Endothelial cell of umbilical vein (primary cell): ENCODE data around the gene ORAI3. TPM values are rescaled to one million over a fixed set of nuclear protein-coding genes. Genes with fewer than 3 reads are reported as not detected.

ENCODE experiments used
- BruUV-seq: library from RNA; stranded (reverse); fragments of 400-500 nt; replicated peaks from 2 replicates; lab custom pipeline; 2021; lab: Mats Ljungman, UMichigan
- CTCF ChIA-PET: fragments of 300-600, 350-600 bp; sonication (Branson Sonifier 250); formaldehyde crosslinking; loops from one replicate; lab custom pipeline; 2021; ENCODE audit warnings: antibody characterized with exemption, inconsistent platforms; lab: Charles Lee
- POLR2A ChIA-PET: fragments of 300-600, 350-600 bp; sonication (Branson Sonifier 250); formaldehyde crosslinking; loops from one replicate; lab custom pipeline; 2021; ENCODE audit warnings: antibody characterized with exemption, inconsistent platforms; lab: Charles Lee
- DNase-seq: peaks from one replicate; pipeline ENCODE4 v3.0.0-alpha.2; 2011; ENCODE audit warnings: low read depth, low spot score
- FAIRE-seq: peaks from 2 replicates; lab custom pipeline; 2011; peaks lifted over from hg19 to GRCh38; lab: Jason Lieb, UNC
- H2AFZ ChIP-seq: 2 replicates; pipeline ENCODE4 v1.6.0; 2012; ENCODE audit warnings: low read depth, low read length, control low read depth, inconsistent platforms
- H3K27ac ChIP-seq: 2 replicates; pipeline ENCODE4 v1.5.1; 2011; ENCODE audit warnings: low read depth, mild to moderate bottlenecking, control low read depth, low read length, moderate library complexity; ENCODE audit not compliant: insufficient read depth
- H3K27me3 ChIP-seq, 2 experiments: 2 replicates each; pipeline versions ENCODE4 v1.6.0 to v1.6.1; 2011; ENCODE audit warnings: low read length in 2 of 2, mixed read lengths in 1 of 2; ENCODE audit not compliant: control insufficient read depth in 2 of 2, insufficient read depth in 2 of 2
- H3K36me3 ChIP-seq, 2 experiments: 2 replicates in 1 of 2; 3 replicates in 1 of 2; pipeline ENCODE4 v1.5.1; 2011; ENCODE audit warnings: low read length in 2 of 2, mild to moderate bottlenecking in 1 of 2, moderate library complexity in 1 of 2; ENCODE audit not compliant: control insufficient read depth in 2 of 2, insufficient read depth in 2 of 2; ENCODE audit errors: extremely low read depth in 1 of 2
- H3K4me1 ChIP-seq: 3 replicates; pipeline ENCODE4 v1.5.1; 2011; ENCODE audit warnings: mild to moderate bottlenecking, low read length; ENCODE audit not compliant: control insufficient read depth, insufficient read depth; ENCODE audit errors: extremely low read depth
- H3K4me2 ChIP-seq: 2 replicates; pipeline ENCODE4 v1.6.1; 2011; ENCODE audit warnings: low read length, control low read depth, mixed read lengths; ENCODE audit not compliant: insufficient read depth
- H3K4me3 ChIP-seq, 3 experiments: fragments of 200-600 bp in 1 of 3; sonication (generic), shearing (Covaris generic) in 1 of 3; replicated peaks in 1 of 3; 2 replicates each; pipeline ENCODE4 v1.5.1; 2011 to 2016; ENCODE audit warnings: control low read depth in 3 of 3, low read length in 3 of 3, mild to moderate bottlenecking in 2 of 3, inconsistent platforms in 1 of 3, low read depth in 1 of 3, moderate library complexity in 1 of 3; ENCODE audit not compliant: insufficient read depth in 1 of 3
- H3K79me2 ChIP-seq: 2 replicates; pipeline ENCODE4 v1.6.0; 2012; ENCODE audit warnings: low read length, inconsistent platforms; ENCODE audit not compliant: control insufficient read depth, insufficient read depth
- H3K9ac ChIP-seq: replicated peaks from 2 replicates; pipeline ENCODE3; 2011; ENCODE audit warnings: low read length, control low read depth; ENCODE audit not compliant: insufficient read depth; ENCODE audit errors: extremely low read depth
- H3K9me1 ChIP-seq: replicated peaks from 3 replicates; pipeline ENCODE4 v1.6.0; 2011; ENCODE audit warnings: mild to moderate bottlenecking, low read length; ENCODE audit not compliant: control insufficient read depth, insufficient read depth; ENCODE audit errors: extremely low read depth
- H3K9me3 ChIP-seq: replicated peaks from 2 replicates; pipeline ENCODE4 v1.5.1; 2012; ENCODE audit warnings: low read length, inconsistent platforms; ENCODE audit not compliant: control insufficient read depth, insufficient read depth
- H4K20me1 ChIP-seq: replicated peaks from 2 replicates; pipeline ENCODE3; 2011; ENCODE audit warnings: mild to moderate bottlenecking, low read length; ENCODE audit not compliant: control insufficient read depth, insufficient read depth; ENCODE audit errors: extremely low read depth
- EZH2 ChIP-seq: IDR thresholded peaks from 2 replicates; pipeline ENCODE4 v1.6.1; 2012; ENCODE audit warnings: borderline replicate concordance, low read depth, mild to moderate bottlenecking, moderate library complexity, low read length, inconsistent platforms; ENCODE audit not compliant: severe bottlenecking
- FOS ChIP-seq: IDR thresholded peaks from 2 replicates; pipeline ENCODE4 v1.6.1; 2011; ENCODE audit warnings: mild to moderate bottlenecking, low read length, moderate library complexity, borderline replicate concordance; ENCODE audit not compliant: insufficient read depth
- GATA2 ChIP-seq: IDR thresholded peaks from 2 replicates; pipeline ENCODE4 v1.7.0; 2011; ENCODE audit warnings: low read depth, mild to moderate bottlenecking, moderate library complexity, mixed read lengths, low read length; ENCODE audit not compliant: insufficient read length, insufficient read depth
- JUN ChIP-seq: IDR thresholded peaks from 2 replicates; pipeline ENCODE4 v1.6.1; 2011; ENCODE audit warnings: borderline replicate concordance, low read depth; ENCODE audit not compliant: insufficient read length, insufficient read depth
- MAX ChIP-seq: IDR thresholded peaks from 2 replicates; pipeline ENCODE4 v1.6.1; 2011; ENCODE audit not compliant: insufficient read depth, insufficient read length
- MYC ChIP-seq: IDR thresholded peaks from one replicate; pipeline ENCODE4 v1.6.1; 2011; ENCODE audit warnings: mild to moderate bottlenecking, low read depth, low read length
- POLR2A ChIP-seq: IDR thresholded peaks from 2 replicates; pipeline ENCODE4 v1.6.1; 2012; ENCODE audit warnings: low read depth, mild to moderate bottlenecking, control low read depth, low read length
- POLR2AphosphoS5 ChIP-seq: IDR thresholded peaks from 2 replicates; pipeline ENCODE4 v1.6.1; 2012; ENCODE audit warnings: low read depth, mild to moderate bottlenecking, control low read depth, low read length, moderate library complexity; ENCODE audit not compliant: insufficient read depth
- dilution Hi-C: fragments of 300-500 bp; cut with MboI; formaldehyde crosslinking; loops from one replicate; pipeline ENCODE4 v1.15.0; 2019; ENCODE audit warnings: low sequenced_read_pairs; ENCODE audit not compliant: extremely low pct_ligation_motif_present
- intact Hi-C: fragments of 100-400 bp; cut with micrococcal nuclease; formaldehyde crosslinking; loops from one replicate; pipeline ENCODE4 v1.10.0; 2022
- polyA plus RNA-seq, 4 experiments: library from polyadenylated mRNA; depleted of rRNA in 3 of 4; stranded (reverse) in 3 of 4; unstranded in 1 of 4; fragments of >200 nt; gene quantifications; 2 replicates each; pipeline versions ENCODE4 v1.2.1 to v1.2.3, GENCODE V29; 2011 to 2012; ENCODE audit warnings: missing spikeins in 1 of 4
- total RNA-seq: library from RNA; stranded (reverse); gene quantifications from 2 replicates; pipeline ENCODE4 v1.2.3, GENCODE V29; 2021
- TF ChIP-seq, protein P1 (sequence below), 2 donors: IDR thresholded peaks; 1 replicate in 1 of 2; 2 replicates in 1 of 2; pipeline ENCODE4 v1.5.1; 2011; ENCODE audit warnings: low read length in 2 of 2, mild to moderate bottlenecking in 2 of 2, moderate library complexity in 2 of 2, control low read depth in 1 of 2, inconsistent platforms in 1 of 2, low read depth in 1 of 2; ENCODE audit not compliant: insufficient read depth in 1 of 2; ENCODE audit errors: extremely low read depth in 1 of 2

ORAI3 gene
- total and polyA plus RNA-seq, 2 donors (not counting 3 experiments of a cell fraction or from before 2014, with no cell fraction given) = 17.6 to 25.4 TPM

DNA sequence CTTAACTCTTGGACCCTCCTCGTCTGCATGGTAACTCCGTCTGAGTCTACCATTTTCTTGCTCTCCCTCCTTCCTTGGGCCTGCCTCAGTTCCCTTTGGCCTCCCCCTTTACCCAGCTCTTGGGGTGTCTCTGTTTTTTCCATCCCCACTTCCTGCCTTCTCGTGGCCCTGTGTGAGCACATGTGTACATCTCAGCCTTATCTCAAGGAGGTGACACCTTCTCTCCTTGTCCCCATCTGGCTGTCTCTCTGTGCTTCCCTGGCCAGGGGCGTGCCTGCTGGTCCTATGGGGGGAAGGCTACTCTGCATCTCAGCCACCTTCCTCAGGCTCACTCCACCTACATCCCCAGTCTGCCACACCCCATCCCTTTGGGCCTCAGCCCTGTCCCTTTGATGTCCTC is 45.9 kb upstream of the ORAI3 start:
- H3K9ac ChIP-seq = no peak overlapping the region
- CTCF ChIA-PET = interaction anchor here (1.4 to 3.5 kb wide), 8 partner anchors 12 to 98 kb away, joined by 4 to 128 read pairs (median 8); no protein-coding TSS in a partner anchor
- BruUV-seq = no TSS peak
- FAIRE-seq (no peak), DNase-seq (no peak)
- H3K4me2 ChIP-seq = no peak overlapping the region
- H3K9me1 ChIP-seq = no peaks in the 10 kb centered on the region
- intact Hi-C loops = loop anchor here (1.0 kb wide), 2 partner anchors 19 to 28 kb away; no protein-coding TSS in a partner anchor
- H3K79me2 ChIP-seq = no peaks in the 10 kb centered on the region
- no peaks in the 10 kb centered on the region for H3K27me3 ChIP-seq
- H3K4me3 ChIP-seq = no peak overlapping the region
- POLR2A ChIA-PET = no interaction called here
- dilution Hi-C loops = no loop called here
- no peaks in the 10 kb centered on the region for H3K9me3 ChIP-seq
- H3K27ac ChIP-seq = peak overlapping the region; percentile 83
- no peak overlapping the region for H2AFZ ChIP-seq
- H3K36me3 ChIP-seq = no peaks in the 10 kb centered on the region
- no peaks in the 10 kb centered on the region for H4K20me1 ChIP-seq
- TF ChIP-seq MAX = no peak
- TF ChIP-seq GATA2 = no peak
- TF ChIP-seq POLR2A = no peak
- TF ChIP-seq MYC = no peak
- TF ChIP-seq POLR2AphosphoS5 = no peak
- TF ChIP-seq, protein P1, sequence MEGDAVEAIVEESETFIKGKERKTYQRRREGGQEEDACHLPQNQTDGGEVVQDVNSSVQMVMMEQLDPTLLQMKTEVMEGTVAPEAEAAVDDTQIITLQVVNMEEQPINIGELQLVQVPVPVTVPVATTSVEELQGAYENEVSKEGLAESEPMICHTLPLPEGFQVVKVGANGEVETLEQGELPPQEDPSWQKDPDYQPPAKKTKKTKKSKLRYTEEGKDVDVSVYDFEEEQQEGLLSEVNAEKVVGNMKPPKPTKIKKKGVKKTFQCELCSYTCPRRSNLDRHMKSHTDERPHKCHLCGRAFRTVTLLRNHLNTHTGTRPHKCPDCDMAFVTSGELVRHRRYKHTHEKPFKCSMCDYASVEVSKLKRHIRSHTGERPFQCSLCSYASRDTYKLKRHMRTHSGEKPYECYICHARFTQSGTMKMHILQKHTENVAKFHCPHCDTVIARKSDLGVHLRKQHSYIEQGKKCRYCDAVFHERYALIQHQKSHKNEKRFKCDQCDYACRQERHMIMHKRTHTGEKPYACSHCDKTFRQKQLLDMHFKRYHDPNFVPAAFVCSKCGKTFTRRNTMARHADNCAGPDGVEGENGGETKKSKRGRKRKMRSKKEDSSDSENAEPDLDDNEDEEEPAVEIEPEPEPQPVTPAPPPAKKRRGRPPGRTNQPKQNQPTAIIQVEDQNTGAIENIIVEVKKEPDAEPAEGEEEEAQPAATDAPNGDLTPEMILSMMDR (IDR thresholded peaks at IDR 0.05; ENCODE audit: extremely low read depth in 1 of 2, insufficient read depth in 1 of 2, low read depth in 1 of 2, low read length in 2 of 2) = no peak
- no peak for TF ChIP-seq EZH2
- no peak for TF ChIP-seq FOS
- no peak for TF ChIP-seq JUN
- peaks cover 24% of the 10 kb centered on the region for H3K4me1 ChIP-seq
